Activated T-cell treated with anti-CD3 and anti-CD28 coated beads, Interleukin-2, amount 50 U/mL, for 4 hours (primary cell): Measurements from ENCODE around the gene SUSD1. TPM values are rescaled to one million over a fixed set of nuclear protein-coding genes. Genes with fewer than 3 reads are reported as not detected.
A peak's percentile ranks its signal among the peaks of the same experiment; 100 is the strongest.

Source experiments
- ATAC-seq, 2 donors: fragments of 200-7000 bp; cut with Tn5 transposase; one replicate each; pipeline ENCODE4 v1.10.0; 2021
- DNase-seq: peaks from one replicate; pipeline ENCODE4 v3.0.0-alpha.2; 2020
- H3K27me3 Mint-ChIP-seq: one replicate; pipeline ENCODE4 v1.8.0; 2021; ENCODE audit warnings: low read depth, mixed read lengths
- H3K36me3 Mint-ChIP-seq: one replicate; pipeline ENCODE4 v1.8.0; 2022; ENCODE audit warnings: mixed read lengths; ENCODE audit not compliant: insufficient read depth
- H3K4me1 Mint-ChIP-seq: one replicate; pipeline ENCODE4 v1.8.0; 2021; ENCODE audit warnings: low read depth, mixed read lengths
- H3K4me3 Mint-ChIP-seq: one replicate; pipeline ENCODE4 v1.8.0; 2021; ENCODE audit warnings: mild to moderate bottlenecking, moderate library complexity, mixed read lengths
- H3K9me3 Mint-ChIP-seq: one replicate; pipeline ENCODE4 v1.8.0; 2021; ENCODE audit warnings: mixed read lengths
- total RNA-seq, 3 donors: library from RNA; stranded (reverse); gene quantifications; one replicate each; pipeline ENCODE4 v1.2.1, GENCODE V29; 2021

The SUSD1 gene
- total RNA-seq, 3 donors from 2014 or later: 2.3 to 2.7 (median 2.4) TPM

DNA sequence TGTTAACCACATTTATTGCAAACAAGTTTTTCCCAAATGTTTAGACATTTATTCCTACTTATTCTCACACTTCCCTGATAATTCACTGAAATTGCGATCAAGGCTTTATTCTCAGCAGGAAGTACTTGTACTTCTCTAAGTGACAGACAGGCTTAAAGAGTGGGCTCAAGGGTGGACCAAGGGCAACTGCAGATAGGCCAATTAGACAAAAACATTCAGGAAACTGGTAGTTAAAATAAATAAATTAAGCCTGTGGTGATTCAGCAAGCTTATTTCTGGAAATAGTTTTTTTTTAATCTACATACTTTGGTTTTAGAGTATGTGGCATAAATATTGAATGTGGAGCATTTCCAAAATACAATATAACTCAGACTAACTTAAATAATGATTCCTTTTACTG, 142.4 kb downstream of the SUSD1 start:
- DNase-seq: no peak
- no peak overlapping the region for H3K4me3 Mint-ChIP-seq

DNA sequence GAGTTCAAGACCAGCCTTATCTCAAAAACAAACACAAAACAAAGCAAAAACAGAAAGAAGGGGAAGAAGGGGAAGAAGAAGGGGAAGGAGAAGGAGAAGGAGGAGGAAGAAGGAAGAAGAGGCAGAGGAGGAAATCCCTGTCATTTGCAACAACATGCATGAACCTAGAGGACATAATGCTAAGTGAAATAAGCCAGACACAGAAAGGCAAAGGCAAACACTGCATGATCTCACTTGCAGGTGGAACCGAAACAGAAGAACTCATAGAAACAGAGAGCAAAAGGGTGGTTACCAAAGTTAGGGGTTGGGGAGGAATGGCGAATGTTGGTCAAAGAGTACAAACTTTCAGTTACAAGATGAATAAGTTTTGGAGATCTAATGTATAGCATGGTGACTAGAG, 143.1 kb downstream of the SUSD1 start:
- Mint-ChIP-seq H3K9me3 (no peaks in the 10 kb centered on the region), H3K4me3 (no peak overlapping the region), H3K36me3 (peaks cover 2% of the 10 kb centered on the region), H3K27me3 (no peaks in the 10 kb centered on the region), H3K4me1 (peaks cover 65% of the 10 kb centered on the region)
- no peak for DNase-seq
- ATAC-seq: peak; percentile 64 to 77

More for the DNA sequence above, 142.4 kb downstream of the SUSD1 start:
- H3K27me3 Mint-ChIP-seq: no peaks in the 10 kb centered on the region
- no peak for ATAC-seq
- H3K4me1 Mint-ChIP-seq: peaks cover 72% of the 10 kb centered on the region
- peaks cover 2% of the 10 kb centered on the region for H3K36me3 Mint-ChIP-seq
- no peaks in the 10 kb centered on the region for H3K9me3 Mint-ChIP-seq

DNA sequence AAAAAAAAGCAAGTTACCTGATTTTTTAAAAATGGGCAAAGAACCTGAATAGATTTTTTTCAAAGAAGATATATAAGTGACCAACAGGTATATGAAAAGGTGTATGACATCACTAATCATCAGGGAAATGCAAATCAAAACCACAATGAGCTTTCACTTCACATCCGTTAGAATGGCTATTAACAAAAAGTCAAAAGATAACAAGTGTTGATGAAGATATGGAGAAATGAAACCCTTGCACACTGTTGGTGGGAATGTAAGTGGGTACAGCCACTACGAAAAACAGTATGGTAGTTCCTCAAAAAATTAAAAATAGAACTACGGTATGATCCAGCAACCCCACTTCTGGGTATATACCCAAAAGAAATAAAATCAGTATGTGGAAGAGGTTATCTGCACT, 143.7 kb downstream of the SUSD1 start:
- Mint-ChIP-seq H3K27me3 (no peaks in the 10 kb centered on the region), H3K9me3 (no peaks in the 10 kb centered on the region), H3K4me1 (peaks cover 62% of the 10 kb centered on the region), H3K36me3 (peaks cover 2% of the 10 kb centered on the region), H3K4me3 (no peak overlapping the region)
- ATAC-seq: no peak
- DNase-seq: no peak

DNA sequence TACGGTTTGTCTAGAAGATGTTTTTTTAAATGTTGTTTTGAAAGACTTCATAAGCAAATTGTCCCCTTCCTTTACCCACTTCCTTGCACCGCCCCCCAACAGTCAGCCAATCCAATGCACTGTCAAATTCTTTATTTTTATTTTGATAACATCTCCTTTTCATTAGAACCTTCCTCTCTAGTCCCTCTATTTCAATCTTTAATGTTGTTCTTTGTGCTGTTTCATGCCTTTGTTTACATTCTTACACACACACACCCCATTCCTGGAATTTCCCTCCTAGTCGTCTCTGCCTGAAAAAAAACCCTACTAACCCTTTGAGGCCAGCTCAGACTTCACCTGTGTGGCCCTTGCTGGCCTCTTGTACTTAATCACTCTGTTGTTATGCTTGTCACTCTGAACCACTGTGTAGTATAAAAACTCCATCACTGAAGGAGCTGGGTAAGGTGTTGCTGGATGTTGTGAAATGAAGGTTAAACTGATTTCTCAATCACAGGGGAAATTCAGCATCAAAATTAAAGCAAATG, 145.1 kb downstream of the SUSD1 start:
- Mint-ChIP-seq H3K27me3 (no peaks in the 10 kb centered on the region), H3K9me3 (no peaks in the 10 kb centered on the region), H3K4me3 (no peak overlapping the region), H3K36me3 (peaks cover 2% of the 10 kb centered on the region), H3K4me1 (peaks cover 51% of the 10 kb centered on the region)
- ATAC-seq (peak in 1 of 2 donors; percentile 25), DNase-seq (no peak)

DNA sequence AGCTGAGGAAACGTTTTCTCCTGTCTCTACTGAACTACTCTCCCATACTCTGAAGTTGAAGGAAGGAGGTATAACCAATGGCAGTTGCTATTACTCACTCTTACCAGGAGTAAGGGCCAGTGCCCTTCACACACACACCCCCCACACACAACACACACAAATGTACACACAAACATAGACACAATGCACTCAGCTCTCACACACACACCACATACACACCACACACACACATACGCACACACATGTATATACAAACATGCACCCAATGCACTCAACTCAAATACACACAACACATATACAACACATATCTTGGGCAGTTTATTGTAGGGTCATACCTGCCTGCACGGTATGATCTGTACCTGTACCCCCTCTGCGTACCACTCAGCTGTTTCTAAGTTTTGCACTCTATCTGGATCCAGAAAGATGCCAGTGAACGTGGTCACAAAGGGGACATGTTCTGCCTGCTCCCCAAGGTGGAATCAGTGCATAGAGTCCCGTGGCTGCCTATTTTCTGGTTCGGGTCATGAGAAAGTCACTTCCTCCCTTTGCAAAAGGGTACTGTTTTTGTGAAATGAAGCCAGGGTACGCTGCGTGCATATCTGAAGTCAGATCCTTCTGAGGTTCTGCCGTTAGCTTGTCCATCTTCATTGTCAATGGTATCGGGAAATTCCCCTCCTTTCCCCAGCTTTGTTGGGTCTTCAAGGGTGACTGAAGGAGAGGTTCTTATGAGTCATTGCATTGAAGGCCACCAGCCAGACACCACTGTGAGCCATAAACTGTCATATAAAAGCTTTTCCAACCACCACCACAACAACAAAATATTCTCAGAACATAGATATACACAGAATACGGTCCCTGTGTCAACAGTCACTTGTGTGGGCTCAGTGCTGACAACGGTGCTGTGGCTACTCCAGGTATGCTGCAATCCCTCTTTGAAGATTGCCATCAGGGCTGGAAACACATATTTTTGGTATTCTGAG, 146.6 kb downstream of the SUSD1 start:
- Mint-ChIP-seq H3K4me3 (no peak overlapping the region), H3K27me3 (no peaks in the 10 kb centered on the region), H3K9me3 (no peaks in the 10 kb centered on the region), H3K36me3 (peaks cover 2% of the 10 kb centered on the region), H3K4me1 (peaks cover 36% of the 10 kb centered on the region)
- DNase-seq (peak; percentile 8), ATAC-seq (peak; percentile 77 to 85)

DNA sequence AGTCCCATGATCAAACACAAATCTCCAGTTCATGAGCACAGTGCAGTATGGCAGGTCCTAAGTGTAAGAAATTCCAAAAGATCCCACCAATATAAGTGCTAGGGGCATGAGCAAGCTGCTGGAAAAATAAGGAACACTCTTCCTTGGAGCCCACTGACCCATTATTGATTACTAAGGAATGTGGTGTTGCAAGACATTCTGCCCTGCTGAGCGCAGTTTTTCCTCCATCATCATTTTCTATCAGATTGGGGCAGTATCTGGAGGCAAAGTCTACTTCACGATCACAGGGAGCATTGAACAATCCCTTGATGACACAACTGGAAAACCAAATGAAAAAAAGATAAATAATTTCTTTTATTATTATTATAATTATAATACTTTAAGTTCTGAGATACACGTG, 149.2 kb downstream of the SUSD1 start:
- Mint-ChIP-seq H3K4me3 (no peak overlapping the region), H3K4me1 (peaks cover 23% of the 10 kb centered on the region), H3K9me3 (no peaks in the 10 kb centered on the region), H3K27me3 (no peaks in the 10 kb centered on the region), H3K36me3 (no peaks in the 10 kb centered on the region)
- DNase-seq: no peak
- ATAC-seq: no peak

DNA sequence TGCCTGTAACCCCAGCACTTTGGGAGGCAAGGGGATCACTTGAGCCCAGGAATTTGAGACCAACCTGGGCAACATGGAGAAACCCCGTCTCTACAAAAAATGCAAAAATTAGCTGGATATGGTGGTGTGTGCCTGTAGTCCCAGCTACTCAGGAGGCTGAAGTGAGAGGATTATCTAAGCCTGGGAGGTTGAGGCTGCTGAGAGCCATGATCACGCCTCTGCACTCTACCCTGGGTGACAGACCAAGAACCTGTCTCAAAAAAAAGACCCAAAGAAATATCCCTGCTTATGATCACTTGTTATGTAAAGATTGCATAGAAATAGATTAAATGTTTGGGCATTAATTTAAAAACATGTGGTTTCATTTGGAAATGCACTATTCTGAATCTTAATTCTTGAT, 153.4 kb downstream of the SUSD1 start:
- Mint-ChIP-seq H3K27me3 (no peaks in the 10 kb centered on the region), H3K36me3 (peaks cover 2% of the 10 kb centered on the region), H3K9me3 (no peaks in the 10 kb centered on the region), H3K4me3 (no peak overlapping the region), H3K4me1 (peaks cover 5% of the 10 kb centered on the region)
- ATAC-seq (no peak), DNase-seq (no peak)

DNA sequence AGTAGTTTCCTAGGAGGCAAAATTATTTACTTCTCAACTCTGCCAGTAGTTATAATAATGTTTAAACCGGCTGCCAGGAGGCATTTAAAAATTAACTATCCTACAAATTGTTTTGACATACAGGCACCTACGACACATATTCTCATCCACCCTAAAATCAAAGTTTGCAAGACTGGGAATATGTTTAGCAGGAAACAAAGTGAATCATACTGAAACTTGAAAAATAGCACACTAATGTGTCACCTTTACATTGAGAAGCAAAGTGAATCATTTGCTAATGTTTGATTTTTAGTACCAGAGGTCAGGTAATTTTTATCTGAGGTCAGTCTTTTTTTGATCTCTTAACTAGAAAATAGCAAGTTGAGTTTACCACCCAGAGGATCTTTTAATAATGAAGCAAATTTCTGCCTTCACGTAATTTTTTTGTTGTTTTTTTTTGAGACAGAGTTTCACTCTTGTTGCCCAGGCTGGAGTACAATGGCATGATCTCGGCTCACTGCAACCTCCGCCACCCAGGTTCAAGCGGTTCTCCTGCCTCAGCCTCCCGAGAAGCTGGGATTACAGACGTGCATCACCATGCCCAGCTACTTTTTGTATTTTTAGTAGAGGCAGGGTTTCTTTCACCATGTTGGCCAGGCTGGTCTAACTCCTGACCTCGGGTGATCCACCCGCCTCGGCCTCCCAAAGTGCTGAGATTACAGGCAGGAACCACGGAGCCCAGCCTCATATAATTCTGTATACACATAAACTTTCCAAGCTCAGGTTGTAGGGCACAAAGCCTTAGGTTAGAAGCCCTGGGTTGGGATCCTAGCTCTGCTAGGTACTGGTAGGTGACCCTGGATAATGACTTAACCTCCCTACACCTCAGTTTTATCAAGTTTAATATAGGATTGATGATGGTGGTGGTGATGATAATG, 154.2 kb downstream of the SUSD1 start:
- Mint-ChIP-seq H3K4me1 (peaks cover 5% of the 10 kb centered on the region), H3K36me3 (peaks cover 2% of the 10 kb centered on the region), H3K9me3 (no peaks in the 10 kb centered on the region), H3K27me3 (no peaks in the 10 kb centered on the region), H3K4me3 (no peak overlapping the region)
- no peak for ATAC-seq
- DNase-seq: no peak

DNA sequence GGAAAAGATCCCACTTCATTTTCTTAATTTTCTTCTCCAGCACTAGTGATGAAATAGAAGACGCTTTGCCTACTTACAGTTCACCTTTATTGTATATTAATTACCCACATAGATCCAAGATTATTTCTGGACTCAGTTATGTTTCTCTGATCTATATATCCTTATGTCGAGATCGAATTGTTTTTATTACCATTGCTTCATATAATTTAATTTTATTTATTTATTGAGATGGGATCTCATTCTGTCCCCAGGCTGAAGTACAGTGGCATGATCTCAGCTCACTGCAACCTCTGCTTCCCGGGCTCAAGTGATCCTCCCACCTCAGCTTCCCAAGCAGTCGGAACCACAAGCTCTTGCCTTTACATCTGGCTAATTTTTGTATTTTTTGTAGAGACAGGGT, 157.2 kb downstream of the SUSD1 start:
- DNase-seq: no peak
- H3K36me3 Mint-ChIP-seq: peaks cover 2% of the 10 kb centered on the region
- H3K27me3 Mint-ChIP-seq: no peaks in the 10 kb centered on the region
- peaks cover 11% of the 10 kb centered on the region for H3K4me1 Mint-ChIP-seq
- no peak overlapping the region for H3K4me3 Mint-ChIP-seq
- no peak for ATAC-seq
- no peaks in the 10 kb centered on the region for H3K9me3 Mint-ChIP-seq

DNA sequence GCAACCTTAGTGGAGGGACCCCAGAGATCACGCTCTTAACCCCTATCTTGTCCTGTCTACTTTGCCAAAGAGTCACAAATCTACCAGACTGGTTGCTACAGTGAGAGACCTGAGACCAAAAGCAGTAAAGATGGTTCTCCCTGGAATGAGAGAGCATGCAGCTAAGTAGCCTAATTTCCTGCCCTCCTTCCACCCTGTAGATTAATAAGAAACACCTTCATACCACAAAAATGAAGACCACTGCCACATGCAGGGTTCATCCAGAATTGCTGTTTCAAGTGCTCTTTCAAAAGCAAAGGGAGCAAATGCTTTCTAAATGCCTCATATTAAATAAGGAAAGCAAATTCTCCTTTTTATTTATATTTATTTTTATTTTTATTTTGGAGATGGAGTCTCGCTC, 159.4 kb downstream of the SUSD1 start:
- Mint-ChIP-seq H3K36me3 (peaks cover 2% of the 10 kb centered on the region), H3K27me3 (no peaks in the 10 kb centered on the region), H3K4me1 (peaks cover 20% of the 10 kb centered on the region), H3K9me3 (no peaks in the 10 kb centered on the region), H3K4me3 (no peak overlapping the region)
- DNase-seq: no peak
- no peak for ATAC-seq

DNA sequence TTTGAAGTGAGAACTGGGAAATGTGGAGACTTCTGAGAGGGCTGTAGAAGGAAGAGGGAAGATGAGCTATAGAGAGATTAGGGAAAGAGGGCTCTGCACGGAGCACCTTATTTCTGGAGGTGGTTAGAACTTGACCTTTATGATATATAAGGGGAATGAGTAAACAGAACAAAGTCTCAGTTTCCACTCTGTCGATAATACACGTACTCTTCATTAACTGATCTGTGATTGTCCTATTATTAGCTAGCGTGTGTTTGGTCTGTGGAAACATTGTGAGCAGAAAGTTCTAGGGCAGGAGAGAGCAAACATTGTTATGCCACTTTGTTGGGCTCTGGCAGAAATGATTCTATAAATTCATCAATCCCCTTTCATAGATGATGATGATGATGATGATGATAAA, 159.9 kb downstream of the SUSD1 start:
- H3K27me3 Mint-ChIP-seq: no peaks in the 10 kb centered on the region
- H3K4me1 Mint-ChIP-seq: peaks cover 18% of the 10 kb centered on the region
- H3K4me3 Mint-ChIP-seq: no peak overlapping the region
- DNase-seq (no peak), ATAC-seq (no peak)
- H3K36me3 Mint-ChIP-seq: peaks cover 2% of the 10 kb centered on the region
- no peaks in the 10 kb centered on the region for H3K9me3 Mint-ChIP-seq

DNA sequence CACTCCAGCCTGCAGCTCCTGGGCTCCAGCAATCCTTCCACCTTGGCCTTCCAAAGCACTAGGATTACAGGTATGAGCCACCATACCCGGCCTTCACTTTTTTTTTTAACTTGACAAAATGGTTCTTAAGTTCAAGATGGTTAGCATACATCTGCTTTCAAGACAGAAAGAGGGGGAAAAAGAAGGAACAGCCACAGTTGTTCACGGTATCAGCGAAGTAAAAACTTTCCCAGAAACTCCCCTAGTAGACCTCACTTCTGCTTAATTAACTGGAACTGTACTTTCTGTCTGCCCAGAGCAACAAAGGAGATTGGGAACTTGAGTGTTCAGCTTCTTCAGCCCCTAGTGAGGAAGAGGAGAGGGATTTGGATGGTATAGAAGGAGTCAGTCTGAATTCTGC, 161.8 kb downstream of the SUSD1 start:
- no peak for DNase-seq
- no peak for ATAC-seq
- no peaks in the 10 kb centered on the region for H3K36me3 Mint-ChIP-seq
- H3K4me3 Mint-ChIP-seq: no peak overlapping the region
- no peaks in the 10 kb centered on the region for H3K27me3 Mint-ChIP-seq
- no peaks in the 10 kb centered on the region for H3K9me3 Mint-ChIP-seq
- peaks cover 18% of the 10 kb centered on the region for H3K4me1 Mint-ChIP-seq

DNA sequence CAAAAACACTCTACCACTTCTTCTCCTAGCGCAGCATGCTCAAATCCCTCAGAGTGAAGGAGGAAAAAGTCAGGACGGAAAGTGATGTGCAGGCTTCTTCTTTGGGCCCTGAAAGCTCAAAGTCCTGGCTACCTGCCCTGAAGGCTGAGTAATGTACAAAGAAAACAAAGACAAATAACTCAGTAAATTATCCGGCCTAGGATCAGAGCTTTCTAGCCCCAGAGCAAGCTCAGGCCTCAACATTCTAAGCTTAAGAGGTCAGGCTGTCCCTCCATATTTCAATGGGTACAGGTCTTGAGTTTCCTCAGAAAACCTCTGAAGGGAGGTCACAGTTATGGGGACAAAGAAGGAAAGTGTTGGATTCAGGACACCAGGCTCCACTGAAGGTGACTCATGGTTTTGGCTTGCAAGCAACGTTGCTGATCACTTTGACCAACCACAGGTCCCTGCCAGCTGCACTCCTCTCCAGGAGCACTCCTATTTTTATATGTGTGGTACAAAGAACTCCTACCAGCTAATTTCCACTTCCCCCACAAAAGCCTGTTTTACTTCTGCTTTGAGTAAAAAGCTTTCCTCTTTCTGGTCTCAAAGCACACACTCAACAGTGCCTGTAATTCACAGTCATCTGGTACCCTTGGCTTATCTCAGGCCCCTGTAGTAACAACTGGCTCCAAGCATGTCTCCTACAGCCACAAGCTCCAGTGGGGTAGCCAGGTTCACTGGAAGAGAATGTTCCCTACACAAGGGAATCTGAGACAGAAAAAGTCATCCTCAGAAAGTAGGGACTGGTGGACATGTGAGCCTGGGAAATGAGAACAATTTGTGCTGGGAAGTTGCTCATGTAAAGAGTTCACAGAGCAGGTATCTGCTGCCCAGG, 162.8 kb downstream of the SUSD1 start:
- peaks cover 24% of the 10 kb centered on the region for H3K4me1 Mint-ChIP-seq
- DNase-seq (no peak), ATAC-seq (peak; percentile 92 to 93)
- H3K27me3 Mint-ChIP-seq: no peaks in the 10 kb centered on the region
- H3K4me3 Mint-ChIP-seq: no peak overlapping the region
- H3K36me3 Mint-ChIP-seq: no peaks in the 10 kb centered on the region
- H3K9me3 Mint-ChIP-seq: no peaks in the 10 kb centered on the region
